ENCODE measurements around the gene PDCD7. TPM values are rescaled to one million over a fixed set of nuclear protein-coding genes. Genes with fewer than 3 reads are reported as not detected.
A peak's percentile ranks its signal among the peaks of the same experiment; 100 is the strongest.
"Not testable (repeated sequence)": the region's sequence is repeated elsewhere in the genome, so short reads cannot be mapped to it uniquely, and the experiment has no call there.

PDCD7 gene
- total RNA-seq, 1 donor from 2014 or later: 17.9 TPM

DNA sequence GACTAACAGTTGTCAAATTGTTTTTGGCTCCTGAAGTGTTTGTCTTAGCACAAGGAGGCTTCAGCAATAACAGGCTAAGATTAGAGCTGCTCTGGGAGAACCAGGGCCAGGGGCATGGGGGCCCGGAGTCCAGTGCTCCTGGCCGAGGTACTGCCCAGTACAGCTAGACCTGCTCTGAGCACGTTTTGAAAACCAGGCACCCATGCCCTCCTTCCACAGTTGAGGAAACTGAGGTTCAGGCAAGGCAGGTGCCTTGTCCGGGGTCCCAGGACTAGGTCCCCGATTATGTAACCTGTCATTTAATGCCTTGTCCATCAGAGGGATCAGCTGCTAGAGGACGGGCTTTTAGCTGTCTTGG lies 37.9 kb downstream of the PDCD7 start:
- ATAC-seq (no peak), DNase-seq (ENCODE audit: missing footprints) (no peak)
- intact Hi-C loops (cut with DNase I): no loop called here

DNA sequence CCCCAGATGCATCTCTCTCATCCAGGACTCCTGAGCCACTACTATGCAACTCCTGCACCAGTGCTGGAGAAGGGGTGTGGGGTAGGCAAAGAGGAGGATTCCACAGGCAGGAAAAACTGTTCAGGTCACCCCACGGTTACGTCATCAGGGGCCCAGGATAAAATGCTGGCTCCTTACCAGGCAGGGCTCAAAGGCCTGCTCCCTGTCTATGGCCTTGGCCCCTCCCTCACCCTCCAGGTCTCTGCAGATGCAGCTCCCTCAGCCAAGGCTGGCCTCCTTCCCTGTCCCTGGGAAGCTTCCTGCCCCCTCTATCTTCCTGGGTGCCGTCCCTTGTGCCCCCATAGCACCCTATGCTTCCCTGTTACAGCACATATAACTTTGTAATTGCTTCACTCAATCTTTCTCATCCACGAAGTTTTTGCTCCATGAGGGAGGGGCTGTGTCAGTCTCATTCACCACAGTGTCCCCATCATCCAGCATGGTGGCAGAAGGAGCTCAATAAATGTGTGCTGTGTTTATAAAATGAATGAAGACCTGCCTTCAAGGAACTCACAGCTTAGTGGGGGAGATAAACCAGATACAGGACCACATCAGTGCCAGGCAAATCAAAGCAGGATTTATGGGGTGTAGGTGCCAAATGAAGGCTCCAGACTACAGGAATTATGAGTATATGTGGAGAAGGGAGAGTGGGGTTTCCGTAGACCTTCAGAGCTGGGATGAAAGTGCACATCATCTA lies 38.4 kb downstream of the PDCD7 start:
- DNase-seq (ENCODE audit: missing footprints) (no peak), ATAC-seq (no peak)
- intact Hi-C loops (cut with DNase I): no loop called here

DNA sequence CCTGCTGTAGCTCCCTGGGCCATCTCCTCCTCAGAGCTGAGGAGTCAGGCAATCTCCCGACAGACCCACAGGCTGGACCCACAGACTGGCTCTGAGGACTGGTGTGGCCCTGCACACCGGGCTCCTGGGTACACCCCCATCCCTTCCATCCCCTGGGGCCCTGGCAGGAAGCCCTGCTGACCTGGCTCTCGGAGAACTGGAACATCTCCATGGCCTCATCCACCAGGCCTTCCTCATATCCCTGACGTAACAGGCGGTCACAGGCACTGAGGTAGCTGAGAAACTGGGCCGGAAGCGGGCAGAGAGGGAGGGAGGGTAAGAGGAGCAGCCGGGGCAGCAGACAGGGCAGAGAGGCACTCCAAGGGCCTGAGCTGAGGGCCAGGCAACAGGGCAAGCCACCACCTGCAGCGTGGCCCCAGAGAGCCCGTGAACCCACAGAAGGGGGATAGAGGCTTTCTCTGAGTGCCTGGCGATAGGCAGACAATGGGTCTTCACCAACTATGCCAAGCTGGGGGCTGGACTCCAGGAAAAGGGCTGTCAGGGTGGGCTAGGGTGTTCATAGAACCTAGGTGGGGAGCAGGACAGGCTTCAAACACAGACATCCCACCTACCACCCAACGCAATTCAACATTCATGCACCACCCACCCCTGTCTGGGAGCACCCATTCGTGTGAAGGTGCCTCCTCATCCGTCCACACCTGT lies 39.2 kb downstream of the PDCD7 start:
- intact Hi-C loops (cut with DNase I): no loop called here
- ATAC-seq: peak; percentile 35
- DNase-seq (ENCODE audit: missing footprints): no peak

DNA sequence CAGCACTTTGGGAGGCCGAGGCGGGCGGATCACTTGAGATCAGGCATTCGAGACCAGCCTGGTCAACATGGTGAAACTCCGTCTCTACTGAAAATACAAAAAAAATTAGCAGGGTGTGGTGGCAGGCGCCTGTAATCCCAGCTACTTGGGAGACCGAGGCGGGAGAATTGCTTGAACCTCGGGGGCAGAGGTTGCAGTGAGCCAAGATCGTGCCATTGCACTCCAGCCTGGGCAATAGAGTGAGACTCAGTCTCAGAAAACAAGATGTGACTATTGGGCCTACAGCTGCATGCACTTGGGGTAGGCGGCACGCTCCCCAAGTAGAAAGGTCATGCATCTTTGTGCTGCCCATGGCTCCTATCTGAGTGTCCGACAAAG lies 39.8 kb downstream of the PDCD7 start:
- intact Hi-C loops (cut with DNase I); ATAC-seq; DNase-seq (ENCODE audit: missing footprints): not testable (repeated sequence)

DNA sequence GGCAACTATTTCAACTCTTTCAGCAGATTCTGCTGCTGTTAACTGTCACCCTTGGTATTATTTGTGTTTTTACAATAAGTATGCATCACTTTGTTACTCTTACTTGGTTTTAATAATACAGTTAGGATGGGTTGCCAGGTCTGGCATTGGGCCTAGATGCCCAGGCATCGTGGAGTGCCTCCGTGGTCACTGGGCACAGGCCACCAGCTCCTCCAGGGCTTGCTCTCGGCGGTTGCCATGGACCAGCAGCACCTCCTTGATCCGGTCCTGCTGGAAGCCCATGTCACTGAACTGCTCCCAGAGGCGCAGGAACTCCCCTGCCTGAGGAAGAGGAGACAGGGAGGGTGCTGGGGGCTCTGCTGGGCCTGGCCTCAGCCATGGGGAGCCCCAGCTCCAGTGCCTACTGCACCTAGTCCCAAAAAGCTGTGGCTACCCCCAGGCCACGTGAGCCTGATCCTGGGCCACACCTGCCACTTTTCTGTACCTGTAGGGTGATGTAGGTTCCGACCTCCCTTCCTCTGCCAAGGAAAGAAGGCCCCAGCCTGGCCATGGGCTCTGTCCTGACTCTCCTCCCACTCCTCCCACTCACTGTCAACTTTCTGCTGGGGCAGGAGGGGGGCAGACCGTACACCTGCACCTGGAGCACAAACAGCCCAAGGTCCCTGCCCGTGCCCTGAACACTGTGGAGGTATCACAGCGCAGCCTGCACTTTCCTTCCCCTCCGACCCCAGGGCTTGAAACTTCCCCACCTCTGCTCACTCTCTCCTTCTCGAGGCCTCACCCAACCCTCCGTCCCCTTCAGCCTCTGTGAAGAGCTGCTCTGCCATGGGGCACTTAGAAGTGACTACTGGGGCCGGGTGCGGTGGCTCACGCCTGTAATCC lies 40.5 kb downstream of the PDCD7 start:
- DNase-seq (ENCODE audit: missing footprints) (no peak), ATAC-seq (no peak)
- intact Hi-C loops (cut with DNase I): no loop called here

DNA sequence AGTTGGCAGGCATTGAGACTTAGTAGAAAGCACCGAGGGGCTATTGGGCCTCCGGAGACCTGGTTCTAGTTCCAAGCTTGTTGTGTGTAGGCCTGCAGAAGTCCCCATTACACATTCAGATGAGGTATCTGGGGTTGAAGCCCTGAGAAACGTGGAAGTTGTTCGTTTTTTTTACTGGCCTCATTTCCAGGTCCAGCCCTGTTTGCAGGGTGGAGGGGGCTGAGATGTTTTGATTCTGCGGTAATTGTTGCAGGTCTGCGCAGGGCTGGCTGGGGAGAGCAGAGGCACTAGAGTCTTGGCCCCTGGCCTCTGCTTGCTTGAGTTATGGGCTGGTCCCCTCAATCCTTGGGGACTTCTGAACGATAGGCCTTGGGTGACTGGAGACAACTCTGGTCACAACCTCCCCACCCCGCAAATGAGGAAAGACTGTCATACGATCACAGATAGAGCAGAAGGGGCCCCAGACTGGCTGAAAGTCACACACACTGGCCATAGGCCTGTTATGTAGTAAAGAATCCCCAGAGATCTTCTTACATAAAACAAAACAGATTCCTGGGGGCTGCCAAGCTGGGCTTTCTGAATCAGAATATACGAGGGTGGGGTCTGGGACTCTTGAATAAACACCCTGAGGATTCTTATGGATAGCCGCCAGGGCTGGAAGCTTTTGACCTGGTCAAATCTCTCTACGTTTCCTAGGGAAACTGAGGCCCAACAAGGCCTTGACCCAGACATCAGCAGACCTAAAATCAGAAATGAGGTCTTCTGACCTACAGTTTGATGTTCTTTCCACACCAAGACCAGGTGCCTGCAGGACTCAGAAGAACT lies 41.5 kb downstream of the PDCD7 start:
- DNase-seq (ENCODE audit: missing footprints): no peak
- ATAC-seq: no peak

DNA sequence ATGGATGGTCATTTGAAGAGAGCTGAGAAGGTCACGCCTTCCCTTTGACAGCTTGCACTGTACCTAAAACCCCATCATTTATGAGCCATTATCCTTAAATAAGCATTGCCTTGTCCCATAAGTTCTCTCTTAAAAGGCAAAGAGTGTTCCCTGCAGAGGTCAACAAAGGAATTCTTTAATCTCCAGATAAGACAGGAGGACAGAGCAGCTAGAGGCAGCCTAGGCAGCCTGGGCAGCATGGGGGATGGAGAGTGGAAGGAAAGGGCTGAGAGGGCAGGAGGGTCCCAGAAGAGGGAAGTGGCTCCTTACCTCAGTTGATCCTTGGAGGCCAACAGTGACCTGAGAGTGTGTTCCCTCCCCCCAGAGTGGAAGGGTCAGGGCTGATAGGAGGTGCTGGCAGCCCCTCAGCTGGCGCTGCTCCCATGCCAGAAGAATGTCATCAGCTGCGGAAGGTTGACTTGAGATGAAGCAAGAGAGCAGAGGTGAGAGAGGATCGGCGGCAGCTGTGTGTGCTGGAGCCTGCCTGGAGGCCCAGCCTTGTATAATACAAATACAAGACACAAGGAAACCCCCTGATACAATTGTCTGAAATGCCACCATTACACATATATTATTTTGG lies 44.3 kb downstream of the PDCD7 start:
- DNase-seq (ENCODE audit: missing footprints): no peak
- ATAC-seq: peak; percentile 38
- intact Hi-C loops (cut with DNase I): no loop called here

More for the DNA sequence above, 41.5 kb downstream of the PDCD7 start:
- intact Hi-C loops (cut with DNase I): no loop called here

- DNase-seq (ENCODE audit: missing footprints) (no peak), ATAC-seq (no peak)
- intact Hi-C loops (cut with DNase I): no loop called here
Observed at GRCh38 chr15:65088643-65089021, 45.0 kb downstream of the PDCD7 start.

DNA sequence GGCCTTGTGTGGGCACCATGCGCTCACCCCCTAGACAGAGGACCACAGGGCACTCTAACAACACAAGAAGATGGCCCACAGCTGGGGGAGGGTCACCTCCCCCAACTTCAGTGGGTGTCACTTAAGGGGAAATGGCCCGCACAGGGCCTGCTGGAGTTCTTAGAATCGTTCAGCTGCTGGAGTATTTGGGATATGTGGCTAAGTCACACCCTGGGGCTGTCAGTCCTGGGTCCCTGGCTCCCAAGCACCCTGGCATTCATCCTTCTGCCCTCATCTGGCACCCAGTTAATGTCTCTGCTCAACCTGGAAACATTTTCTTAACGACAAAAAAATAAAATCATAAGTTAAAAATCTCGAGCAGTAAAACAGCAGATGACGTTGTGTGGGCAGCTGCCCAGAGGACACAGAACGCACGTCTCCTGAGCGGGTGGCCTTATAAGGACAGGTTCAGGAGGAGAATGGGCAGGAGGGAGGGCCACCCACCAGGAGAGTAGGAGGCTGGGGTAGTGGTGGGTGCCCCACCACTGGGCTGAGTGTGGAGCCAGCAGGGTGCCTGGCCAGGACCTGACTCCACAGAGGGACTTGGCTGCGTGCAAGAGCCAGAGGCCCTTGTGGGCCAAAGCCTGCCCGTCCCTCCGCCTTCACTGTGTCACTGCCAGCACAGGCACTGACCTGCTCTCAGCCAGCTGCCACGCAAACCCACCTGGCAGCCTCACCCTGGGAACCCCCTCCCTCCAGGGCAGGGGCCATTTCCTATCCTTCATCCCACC lies 45.5 kb downstream of the PDCD7 start:
- peak; percentile 82 for DNase-seq (ENCODE audit: missing footprints)
- ATAC-seq: peak; percentile 77
- intact Hi-C loops (cut with DNase I): no loop called here

DNA sequence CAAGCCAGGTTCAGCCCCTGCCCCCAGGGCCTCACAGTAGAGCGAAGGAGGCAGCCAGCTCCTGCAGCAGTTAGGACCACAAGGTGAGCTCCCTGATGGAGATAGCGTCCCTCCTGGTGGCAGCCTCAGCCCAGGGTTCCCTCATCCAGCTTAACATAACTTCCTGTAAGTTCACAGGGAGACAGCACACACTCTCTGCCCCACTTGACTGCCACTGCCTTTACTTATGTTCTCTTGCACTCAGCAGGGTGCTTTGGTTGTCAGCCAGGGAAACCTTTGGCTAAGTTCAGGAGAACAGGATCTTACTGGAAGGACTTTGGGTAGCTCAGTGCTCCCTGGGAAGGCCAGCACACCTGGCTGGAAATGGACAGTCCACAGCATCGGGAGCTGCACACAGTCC lies 46.2 kb downstream of the PDCD7 start:
- intact Hi-C loops (cut with DNase I): no loop called here
- ATAC-seq (no peak), DNase-seq (ENCODE audit: missing footprints) (no peak)

- ATAC-seq (no peak), DNase-seq (ENCODE audit: missing footprints) (no peak)
- intact Hi-C loops (cut with DNase I): no loop called here
Observed at GRCh38 chr15:65086680-65087111, 46.9 kb downstream of the PDCD7 start.

GRCh38 chr15:65085990-65086679 lies 47.5 kb downstream of the PDCD7 start:
- ATAC-seq: no peak
- no peak for DNase-seq (ENCODE audit: missing footprints)
- intact Hi-C loops (cut with DNase I): no loop called here

GRCh38 chr15:65085207-65085753 lies 48.3 kb downstream of the PDCD7 start:
- intact Hi-C loops (cut with DNase I): no loop called here
- DNase-seq (ENCODE audit: missing footprints) (no peak), ATAC-seq (no peak)

DNA sequence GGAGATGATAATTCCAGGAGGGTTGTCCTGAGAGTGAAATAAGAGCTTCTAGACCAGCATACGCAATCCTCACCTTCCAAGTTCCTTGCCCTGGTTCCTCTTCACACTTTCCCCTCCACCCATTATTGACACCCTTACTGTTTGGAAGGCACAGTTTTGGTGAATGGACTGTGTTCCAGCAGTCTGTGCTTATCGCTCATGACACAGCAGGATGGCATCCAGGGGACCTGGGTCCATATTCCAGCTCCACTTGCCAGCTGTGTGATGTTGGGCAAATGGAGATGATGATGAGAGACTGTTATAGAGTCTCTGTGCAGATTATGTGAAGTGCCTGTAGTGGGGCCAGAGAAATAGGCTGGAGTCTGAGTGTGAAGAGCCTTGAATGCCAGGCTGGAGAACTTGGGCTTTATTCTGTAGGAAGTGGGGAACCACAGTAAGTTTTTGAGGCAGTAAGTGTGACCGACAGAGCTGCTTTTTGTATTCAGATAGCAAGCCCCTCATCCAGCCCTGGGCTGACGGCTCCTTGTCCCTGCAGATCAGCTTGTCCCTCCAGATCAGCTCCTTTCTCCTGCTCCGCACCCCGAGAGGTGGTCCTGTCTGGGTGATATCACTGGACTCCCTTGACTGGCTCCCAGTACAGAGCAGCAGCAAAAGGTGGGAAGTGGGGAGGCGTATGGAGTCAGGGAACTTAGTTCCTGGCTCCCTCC lies 49.0 kb downstream of the PDCD7 start:
- no peak for ATAC-seq
- intact Hi-C loops (cut with DNase I): no loop called here
- DNase-seq (ENCODE audit: missing footprints): no peak

GRCh38 chr15:65083262-65083701 lies 50.3 kb downstream of the PDCD7 start:
- intact Hi-C loops (cut with DNase I): loop anchor here (2.0 kb wide), 1 partner anchor 50 kb away; no protein-coding TSS in a partner anchor
- DNase-seq (ENCODE audit: missing footprints) (no peak), ATAC-seq (no peak)

DNA sequence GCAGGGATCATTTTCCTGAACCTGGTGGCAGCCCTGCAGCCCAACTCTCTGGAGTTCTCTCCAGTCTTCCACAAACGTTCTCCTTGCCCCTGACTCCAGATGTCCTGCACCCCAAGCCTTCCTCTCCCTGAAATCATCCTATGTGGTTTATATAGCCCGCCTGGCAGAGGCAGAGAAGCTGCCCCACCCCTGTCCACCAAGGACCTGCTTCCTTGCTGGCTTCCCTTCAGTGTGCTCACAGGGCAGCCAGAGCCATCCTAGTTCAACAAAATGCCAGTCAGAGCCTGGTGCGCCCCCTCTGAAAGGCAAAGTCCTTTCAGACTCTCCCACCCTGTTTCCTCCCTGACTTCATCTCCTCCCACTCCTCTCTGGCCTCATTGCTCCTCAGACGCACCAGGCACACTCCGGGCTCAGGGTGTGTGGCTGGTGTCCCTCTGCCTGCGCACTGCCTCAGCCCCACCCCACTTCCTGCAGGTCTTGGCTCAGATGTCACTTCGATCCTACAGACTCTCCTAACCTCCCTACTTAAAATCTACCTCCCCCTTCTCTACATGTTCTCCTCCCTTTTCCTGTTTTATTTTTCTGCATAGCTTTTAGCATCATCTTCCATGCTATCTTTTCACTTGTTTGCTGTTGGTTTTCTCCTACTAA lies 51.2 kb downstream of the PDCD7 start:
- intact Hi-C loops (cut with DNase I): loop anchor here (2.0 kb wide), 1 partner anchor 50 kb away; no protein-coding TSS in a partner anchor
- ATAC-seq (no peak), DNase-seq (ENCODE audit: missing footprints) (no peak)
